ENCODE data around the gene TTC12. TPM values are rescaled to one million over a fixed set of nuclear protein-coding genes. Genes with fewer than 3 reads are reported as not detected.

The TTC12 gene
- total and polyA plus RNA-seq, 2 of the 13 experiments (the other 11 are each of a cell fraction or from before 2014, with no cell fraction given) = 5.4 to 11.6 TPM

DNA sequence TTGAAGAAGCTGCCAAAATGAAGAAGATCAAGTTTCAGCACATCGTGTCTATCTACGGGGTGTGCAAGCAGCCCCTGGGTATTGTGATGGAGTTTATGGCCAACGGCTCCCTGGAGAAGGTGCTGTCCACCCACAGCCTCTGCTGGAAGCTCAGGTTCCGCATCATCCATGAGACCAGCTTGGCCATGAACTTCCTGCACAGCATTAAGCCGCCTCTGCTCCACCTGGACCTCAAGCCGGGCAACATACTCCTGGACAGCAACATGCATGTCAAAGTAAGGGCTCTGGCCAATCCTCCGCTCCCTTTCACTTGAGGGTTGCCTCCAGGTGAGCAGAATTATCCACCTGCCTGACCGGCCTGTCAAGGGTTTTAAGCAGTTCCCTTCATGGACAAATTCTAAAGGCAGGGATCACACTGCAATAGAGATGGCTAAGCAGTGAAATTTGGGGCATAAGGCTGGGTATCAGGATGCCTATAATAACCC is 79.2 kb downstream of the TTC12 start (continued):
- TF ChIP-seq, protein P1, sequence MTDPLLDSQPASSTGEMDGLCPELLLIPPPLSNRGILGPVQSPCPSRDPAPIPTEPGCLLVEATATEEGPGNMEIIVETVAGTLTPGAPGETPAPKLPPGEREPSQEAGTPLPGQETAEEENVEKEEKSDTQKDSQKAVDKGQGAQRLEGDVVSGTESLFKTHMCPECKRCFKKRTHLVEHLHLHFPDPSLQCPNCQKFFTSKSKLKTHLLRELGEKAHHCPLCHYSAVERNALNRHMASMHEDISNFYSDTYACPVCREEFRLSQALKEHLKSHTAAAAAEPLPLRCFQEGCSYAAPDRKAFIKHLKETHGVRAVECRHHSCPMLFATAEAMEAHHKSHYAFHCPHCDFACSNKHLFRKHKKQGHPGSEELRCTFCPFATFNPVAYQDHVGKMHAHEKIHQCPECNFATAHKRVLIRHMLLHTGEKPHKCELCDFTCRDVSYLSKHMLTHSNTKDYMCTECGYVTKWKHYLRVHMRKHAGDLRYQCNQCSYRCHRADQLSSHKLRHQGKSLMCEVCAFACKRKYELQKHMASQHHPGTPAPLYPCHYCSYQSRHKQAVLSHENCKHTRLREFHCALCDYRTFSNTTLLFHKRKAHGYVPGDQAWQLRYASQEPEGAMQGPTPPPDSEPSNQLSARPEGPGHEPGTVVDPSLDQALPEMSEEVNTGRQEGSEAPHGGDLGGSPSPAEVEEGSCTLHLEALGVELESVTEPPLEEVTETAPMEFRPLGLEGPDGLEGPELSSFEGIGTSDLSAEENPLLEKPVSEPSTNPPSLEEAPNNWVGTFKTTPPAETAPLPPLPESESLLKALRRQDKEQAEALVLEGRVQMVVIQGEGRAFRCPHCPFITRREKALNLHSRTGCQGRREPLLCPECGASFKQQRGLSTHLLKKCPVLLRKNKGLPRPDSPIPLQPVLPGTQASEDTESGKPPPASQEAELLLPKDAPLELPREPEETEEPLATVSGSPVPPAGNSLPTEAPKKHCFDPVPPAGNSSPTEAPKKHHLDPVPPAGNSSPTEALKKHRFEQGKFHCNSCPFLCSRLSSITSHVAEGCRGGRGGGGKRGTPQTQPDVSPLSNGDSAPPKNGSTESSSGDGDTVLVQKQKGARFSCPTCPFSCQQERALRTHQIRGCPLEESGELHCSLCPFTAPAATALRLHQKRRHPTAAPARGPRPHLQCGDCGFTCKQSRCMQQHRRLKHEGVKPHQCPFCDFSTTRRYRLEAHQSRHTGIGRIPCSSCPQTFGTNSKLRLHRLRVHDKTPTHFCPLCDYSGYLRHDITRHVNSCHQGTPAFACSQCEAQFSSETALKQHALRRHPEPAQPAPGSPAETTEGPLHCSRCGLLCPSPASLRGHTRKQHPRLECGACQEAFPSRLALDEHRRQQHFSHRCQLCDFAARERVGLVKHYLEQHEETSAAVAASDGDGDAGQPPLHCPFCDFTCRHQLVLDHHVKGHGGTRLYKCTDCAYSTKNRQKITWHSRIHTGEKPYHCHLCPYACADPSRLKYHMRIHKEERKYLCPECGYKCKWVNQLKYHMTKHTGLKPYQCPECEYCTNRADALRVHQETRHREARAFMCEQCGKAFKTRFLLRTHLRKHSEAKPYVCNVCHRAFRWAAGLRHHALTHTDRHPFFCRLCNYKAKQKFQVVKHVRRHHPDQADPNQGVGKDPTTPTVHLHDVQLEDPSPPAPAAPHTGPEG (CRISPR knock-in tag; IDR thresholded peaks at IDR 0.05) = no peak
- TF ChIP-seq RORA (CRISPR knock-in tag; IDR thresholded peaks at IDR 0.05) (no peak), CBX5 (CRISPR knock-in tag; IDR thresholded peaks at IDR 0.05; ENCODE audit: borderline replicate concordance) (no peak), ZBTB44 (CRISPR knock-in tag; IDR thresholded peaks at IDR 0.05) (no peak), ZKSCAN8 (CRISPR knock-in tag; IDR thresholded peaks at IDR 0.05; ENCODE audit: borderline replicate concordance) (no peak), PRDM10 (CRISPR knock-in tag; IDR thresholded peaks at IDR 0.05; ENCODE audit: low read depth) (no peak), TFAP4 (IDR thresholded peaks at IDR 0.05; ENCODE audit: borderline replicate concordance, low read depth) (no peak), SPEN (CRISPR knock-in tag; IDR thresholded peaks at IDR 0.05; ENCODE audit: low read depth) (no peak), ZNF784 (CRISPR knock-in tag; IDR thresholded peaks at IDR 0.05; ENCODE audit: borderline replicate concordance) (no peak)
- TF ChIP-seq, protein P2, sequence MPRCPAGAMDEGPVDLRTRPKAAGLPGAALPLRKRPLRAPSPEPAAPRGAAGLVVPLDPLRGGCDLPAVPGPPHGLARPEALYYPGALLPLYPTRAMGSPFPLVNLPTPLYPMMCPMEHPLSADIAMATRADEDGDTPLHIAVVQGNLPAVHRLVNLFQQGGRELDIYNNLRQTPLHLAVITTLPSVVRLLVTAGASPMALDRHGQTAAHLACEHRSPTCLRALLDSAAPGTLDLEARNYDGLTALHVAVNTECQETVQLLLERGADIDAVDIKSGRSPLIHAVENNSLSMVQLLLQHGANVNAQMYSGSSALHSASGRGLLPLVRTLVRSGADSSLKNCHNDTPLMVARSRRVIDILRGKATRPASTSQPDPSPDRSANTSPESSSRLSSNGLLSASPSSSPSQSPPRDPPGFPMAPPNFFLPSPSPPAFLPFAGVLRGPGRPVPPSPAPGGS (CRISPR knock-in tag; IDR thresholded peaks at IDR 0.05) = no peak

Measured in HepG2 (cell line).